ENCODE results near the gene HK3. TPM values are rescaled to one million over a fixed set of nuclear protein-coding genes. Genes with fewer than 3 reads are reported as not detected.

Gene HK3, protein sequence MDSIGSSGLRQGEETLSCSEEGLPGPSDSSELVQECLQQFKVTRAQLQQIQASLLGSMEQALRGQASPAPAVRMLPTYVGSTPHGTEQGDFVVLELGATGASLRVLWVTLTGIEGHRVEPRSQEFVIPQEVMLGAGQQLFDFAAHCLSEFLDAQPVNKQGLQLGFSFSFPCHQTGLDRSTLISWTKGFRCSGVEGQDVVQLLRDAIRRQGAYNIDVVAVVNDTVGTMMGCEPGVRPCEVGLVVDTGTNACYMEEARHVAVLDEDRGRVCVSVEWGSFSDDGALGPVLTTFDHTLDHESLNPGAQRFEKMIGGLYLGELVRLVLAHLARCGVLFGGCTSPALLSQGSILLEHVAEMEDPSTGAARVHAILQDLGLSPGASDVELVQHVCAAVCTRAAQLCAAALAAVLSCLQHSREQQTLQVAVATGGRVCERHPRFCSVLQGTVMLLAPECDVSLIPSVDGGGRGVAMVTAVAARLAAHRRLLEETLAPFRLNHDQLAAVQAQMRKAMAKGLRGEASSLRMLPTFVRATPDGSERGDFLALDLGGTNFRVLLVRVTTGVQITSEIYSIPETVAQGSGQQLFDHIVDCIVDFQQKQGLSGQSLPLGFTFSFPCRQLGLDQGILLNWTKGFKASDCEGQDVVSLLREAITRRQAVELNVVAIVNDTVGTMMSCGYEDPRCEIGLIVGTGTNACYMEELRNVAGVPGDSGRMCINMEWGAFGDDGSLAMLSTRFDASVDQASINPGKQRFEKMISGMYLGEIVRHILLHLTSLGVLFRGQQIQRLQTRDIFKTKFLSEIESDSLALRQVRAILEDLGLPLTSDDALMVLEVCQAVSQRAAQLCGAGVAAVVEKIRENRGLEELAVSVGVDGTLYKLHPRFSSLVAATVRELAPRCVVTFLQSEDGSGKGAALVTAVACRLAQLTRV
- total RNA-seq = not detected in 2 replicates

DNA sequence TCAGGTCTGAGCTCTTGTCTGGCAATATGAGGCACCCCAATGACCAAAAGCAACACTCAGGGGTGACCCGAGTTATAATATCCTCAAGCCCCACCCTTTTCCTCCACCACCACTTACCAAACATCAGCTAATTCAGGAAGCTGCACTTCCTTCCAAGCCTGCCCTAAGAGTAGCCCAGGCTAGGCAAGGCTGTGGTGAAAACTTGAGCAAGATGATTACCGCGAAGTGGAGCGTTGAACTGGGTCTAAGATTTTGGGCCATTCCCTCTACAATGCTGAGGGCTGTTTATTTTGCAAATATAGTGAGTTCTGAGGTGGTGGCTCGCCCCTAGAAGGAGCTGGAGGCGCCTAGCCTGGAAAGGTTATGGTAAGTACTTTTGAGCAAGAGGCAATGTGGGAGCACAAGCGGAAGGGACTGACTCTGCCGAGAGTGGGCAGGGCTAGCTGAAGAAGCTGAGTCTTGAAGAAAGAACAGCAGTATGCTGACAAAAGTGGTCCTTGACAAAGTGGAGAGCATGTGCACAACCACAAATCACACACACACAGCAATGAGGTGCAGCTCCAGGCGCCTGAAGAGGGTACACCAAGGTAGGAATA lies at the start of gene HK3:
Gene HK3, minus strand, starts transcription at position 51 of the 596 bp plus-strand sequence. CDS start 3,187 bp downstream, outside the sequence.
- DNase-seq = peak; percentile 29

DNA sequence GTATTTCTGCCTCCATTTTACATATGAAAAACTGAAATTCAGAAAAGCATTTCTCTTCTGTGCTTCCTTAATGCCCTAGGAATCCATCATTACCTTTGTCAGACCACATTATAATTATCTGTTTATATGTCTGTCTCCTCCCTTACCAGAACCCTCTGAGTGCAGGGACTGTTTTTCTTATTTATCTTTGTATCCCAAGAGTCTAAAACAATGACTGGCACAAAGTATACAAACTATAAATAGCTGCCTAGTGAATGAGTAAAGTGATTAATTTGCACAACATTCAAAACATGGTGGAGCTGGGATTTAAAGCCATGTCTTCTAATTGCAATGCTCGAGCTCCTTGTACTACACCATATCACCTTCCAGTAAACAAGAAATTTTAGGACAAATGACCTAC lies 49.3 kb upstream of the HK3 start:
- DNase-seq = peak; percentile 58

- DNase-seq = no peak
Observed at GRCh38 chr5:176947847-176948246, 48.7 kb upstream of the HK3 start.

- no peak for DNase-seq
Observed at GRCh38 chr5:176944268-176944667, 45.1 kb upstream of the HK3 start.

GRCh38 chr5:176943816-176944215 lies 44.7 kb upstream of the HK3 start:
- no peak for DNase-seq

- no peak for DNase-seq
Observed at GRCh38 chr5:176941951-176942350, 42.8 kb upstream of the HK3 start.

- no peak for DNase-seq
Observed at GRCh38 chr5:176938472-176938871, 39.3 kb upstream of the HK3 start.

GRCh38 chr5:176935017-176935416 lies 35.9 kb upstream of the HK3 start:
- DNase-seq = no peak

GRCh38 chr5:176934309-176934930 lies 35.3 kb upstream of the HK3 start:
- no peak for DNase-seq

- no peak for DNase-seq
Observed at GRCh38 chr5:176929654-176930053, 30.5 kb upstream of the HK3 start.

- DNase-seq = no peak
Observed at GRCh38 chr5:176927562-176927961, 28.4 kb upstream of the HK3 start.

DNA sequence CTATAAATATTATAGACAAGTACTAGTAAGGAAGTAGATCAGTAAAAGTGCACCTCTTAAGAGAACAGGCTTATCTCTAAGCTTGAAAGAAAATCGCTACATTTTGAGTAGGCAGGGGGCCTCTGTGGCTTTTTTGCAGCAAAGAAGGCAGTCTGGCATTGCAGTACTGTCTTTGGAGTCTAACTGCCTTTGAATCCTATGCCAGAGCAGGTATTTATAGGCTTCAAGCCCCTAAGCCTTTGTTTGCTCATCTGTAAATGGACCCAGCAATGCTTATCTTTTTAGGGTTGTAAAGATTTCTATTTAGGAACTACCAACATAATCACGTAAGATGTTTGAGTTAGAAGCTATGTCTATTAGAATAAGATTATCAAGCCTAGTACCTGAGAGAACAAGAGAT lies 23.7 kb upstream of the HK3 start:
- DNase-seq = no peak

DNA sequence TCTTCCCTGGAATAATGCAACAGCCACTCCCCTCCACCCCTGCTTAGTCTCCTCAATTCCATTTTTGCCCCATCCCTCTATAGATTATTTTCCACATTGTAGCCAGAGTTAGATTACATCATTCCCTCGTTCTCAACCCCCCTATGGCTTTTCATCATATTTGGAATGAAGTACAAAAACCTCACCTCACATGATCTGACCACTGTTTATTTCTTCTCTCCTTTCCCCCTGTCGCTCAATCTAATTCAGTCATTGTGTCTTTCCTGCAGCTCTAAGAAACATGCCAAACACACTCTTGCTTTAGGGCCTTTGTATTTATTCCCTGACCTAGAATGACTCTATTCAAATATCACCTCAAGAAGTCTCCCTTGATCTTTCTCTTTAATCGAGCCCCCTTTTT lies 22.6 kb upstream of the HK3 start:
- DNase-seq = no peak

DNA sequence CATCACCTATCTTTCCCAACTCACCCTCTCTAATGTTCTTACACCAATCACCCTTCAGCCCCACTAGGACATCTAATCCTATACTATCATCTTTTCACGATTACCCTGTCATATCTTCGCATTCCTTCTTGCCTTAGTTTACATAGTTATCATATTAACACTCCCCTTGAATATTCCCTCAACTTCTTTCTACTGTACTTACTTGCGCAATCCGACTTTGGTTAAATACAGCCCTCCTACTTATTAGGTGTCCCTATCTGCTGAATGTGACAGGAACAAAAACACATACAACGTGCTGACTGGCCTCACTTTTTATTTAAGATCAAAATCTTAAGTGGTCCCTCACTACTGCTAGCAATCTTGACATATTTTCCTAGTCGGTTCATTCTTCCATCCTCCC lies 19.5 kb upstream of the HK3 start:
- no peak for DNase-seq

DNA sequence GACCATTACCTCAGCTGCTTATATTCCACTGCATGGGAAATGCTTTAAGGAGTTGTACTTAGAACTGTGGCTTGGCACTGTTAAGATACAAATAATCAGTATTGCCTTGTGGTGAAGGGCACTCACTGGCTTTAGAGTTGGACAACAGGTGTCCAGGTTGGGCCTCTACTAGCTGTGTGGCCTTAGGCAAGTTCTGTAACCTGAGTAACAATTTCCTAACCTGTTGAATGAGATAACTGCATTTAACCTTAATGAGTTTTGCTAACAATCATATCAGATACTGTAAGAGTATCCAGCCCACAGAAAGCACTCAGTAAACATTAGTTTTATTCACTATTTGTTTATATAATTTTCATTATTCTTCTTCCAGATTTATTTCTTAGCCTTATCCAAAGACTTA lies 17.2 kb upstream of the HK3 start:
- DNase-seq = no peak

DNA sequence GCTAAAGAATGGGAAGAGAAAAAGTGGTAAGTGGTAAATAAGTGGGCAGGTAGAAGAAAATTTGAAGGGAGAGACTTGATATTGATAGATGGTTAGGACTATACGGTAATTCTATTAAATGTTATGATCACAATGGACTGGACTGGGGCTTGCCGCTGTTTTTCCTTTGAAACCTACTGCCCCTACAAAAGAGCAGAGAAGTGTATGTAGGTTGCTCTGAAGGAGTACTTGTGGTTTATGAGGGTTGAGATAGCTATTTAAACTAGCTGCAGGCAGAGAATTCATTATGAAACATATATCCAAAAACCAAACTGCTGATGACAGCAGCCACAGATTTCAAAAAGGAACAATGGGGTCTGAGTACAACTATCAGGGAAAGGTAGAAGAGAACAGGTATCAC lies 16.8 kb upstream of the HK3 start:
- no peak for DNase-seq

- no peak for DNase-seq
Observed at GRCh38 chr5:176912115-176912514, 13.0 kb upstream of the HK3 start.

DNA sequence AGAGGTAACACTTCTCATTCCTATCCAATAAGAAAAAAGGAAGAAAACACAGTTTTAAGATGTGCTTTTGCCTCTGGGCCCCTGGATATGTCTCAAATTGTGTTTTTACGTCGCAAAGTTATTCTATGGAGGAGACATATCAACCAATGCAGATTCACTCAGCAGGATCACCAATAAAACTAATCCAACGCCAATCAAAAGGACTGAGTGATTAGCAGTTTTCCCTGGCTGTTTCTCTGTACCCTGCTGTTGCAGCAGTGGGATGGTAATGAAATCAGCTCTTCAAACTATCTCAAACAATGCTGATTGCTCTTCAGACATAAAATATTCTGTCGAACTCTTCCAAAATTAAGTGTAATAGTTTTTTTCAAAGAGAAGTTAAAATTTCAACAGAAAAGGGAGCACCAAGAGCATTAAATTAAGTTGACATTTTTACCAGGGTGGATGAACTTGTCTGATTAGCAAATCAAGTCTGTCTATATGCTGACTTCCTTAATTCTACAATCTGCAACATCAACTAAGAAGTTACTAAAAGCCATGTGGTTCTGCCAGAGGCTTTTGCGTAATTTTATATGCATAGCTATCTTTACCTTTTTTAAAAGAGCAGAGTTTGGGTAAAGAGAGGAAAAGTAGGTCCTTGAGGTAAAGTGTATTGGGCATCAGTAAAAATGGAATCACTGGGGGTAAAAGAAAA lies 9.7 kb upstream of the HK3 start:
- no peak for DNase-seq

DNA sequence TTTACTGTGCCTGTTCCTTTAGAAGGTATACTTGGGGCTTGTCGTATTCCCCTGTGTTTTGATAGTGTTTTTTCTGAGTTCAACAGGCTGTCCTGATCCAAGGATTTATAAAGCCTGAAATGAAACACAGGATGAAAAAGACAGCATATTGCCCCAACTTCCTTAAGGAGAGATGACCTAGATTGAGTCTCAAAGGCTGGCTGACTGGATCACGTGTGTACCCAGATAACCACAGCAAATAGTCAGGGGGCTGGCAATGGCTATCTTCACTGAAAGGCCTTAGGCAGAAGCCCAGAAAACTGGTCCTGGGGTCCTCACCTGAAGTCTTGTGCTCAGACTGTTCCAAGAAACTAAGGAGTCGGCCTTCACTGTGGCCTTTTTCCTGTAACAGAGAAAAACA lies 7.7 kb upstream of the HK3 start:
- DNase-seq = no peak

DNA sequence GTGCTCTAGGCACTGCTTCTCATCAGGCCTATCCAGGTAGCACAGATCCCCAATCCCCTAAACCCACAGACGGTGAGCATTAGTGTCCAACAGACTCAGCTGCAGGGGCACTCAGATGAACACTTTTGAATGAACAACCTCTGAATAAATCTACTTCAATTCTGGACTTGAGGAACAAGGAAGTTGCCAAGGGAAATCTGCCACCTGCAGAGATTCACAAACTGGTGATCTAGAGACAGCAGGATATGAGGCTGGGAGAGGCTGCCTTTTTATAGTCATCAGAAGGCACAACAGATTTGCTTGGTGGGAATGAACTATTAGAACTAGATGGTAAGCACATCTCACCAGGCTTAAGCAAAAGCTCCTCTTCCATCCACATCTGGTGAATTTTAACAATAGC lies 7.0 kb upstream of the HK3 start:
- DNase-seq = no peak

DNA sequence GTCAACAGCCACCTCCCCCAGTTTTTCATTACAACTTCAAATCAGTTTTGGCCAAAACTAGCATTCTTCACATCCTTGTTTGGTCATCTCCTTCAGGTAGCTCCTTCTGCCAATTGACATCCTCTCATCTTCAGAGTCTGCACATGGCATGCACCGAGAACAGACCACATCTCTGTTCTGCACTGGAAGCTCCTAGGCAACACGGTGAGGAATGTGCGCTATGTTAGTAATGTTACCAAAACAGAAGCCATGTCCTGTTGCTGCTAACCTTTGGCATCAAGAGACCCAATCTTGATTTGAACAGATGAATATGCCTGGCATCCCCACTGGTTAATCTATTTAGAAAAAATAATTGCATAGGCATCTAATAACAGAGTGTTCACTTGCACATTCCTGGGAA lies 5.1 kb upstream of the HK3 start:
- no peak for DNase-seq
